Mononuclear cell (primary cell): ENCODE data around the gene ZNF747. TPM values are rescaled to one million over a fixed set of nuclear protein-coding genes. Genes with fewer than 3 reads are reported as not detected.
"Not testable (repeated sequence)": the region's sequence is repeated elsewhere in the genome, so short reads cannot be mapped to it uniquely, and the experiment has no call there.

Experiments
- H3K27me3 ChIP-seq: 2 replicates; pipeline ENCODE4 v1.6.0; 2011; ENCODE audit warnings: low read length, control low read depth; ENCODE audit not compliant: insufficient read depth
- H3K4me1 ChIP-seq: 2 replicates; pipeline ENCODE4 v1.5.1; 2011; ENCODE audit warnings: mild to moderate bottlenecking, low read length, control low read depth; ENCODE audit not compliant: insufficient read depth
- H3K4me3 ChIP-seq: 2 replicates; pipeline ENCODE4 v1.5.1; 2011; ENCODE audit warnings: mild to moderate bottlenecking, low read length, moderate library complexity
- H3K9me3 ChIP-seq: 2 replicates; pipeline ENCODE4 v1.5.1; 2011; ENCODE audit warnings: low read depth, mild to moderate bottlenecking, control low read depth, low read length
- total RNA-seq: library from RNA; depleted of rRNA; stranded (reverse); fragments of >200 nt; gene quantifications from one replicate; pipeline ENCODE4 v1.2.3, GENCODE V29; 2012

The ZNF747 gene
- total RNA-seq, 1 donor = 6.0 TPM

DNA sequence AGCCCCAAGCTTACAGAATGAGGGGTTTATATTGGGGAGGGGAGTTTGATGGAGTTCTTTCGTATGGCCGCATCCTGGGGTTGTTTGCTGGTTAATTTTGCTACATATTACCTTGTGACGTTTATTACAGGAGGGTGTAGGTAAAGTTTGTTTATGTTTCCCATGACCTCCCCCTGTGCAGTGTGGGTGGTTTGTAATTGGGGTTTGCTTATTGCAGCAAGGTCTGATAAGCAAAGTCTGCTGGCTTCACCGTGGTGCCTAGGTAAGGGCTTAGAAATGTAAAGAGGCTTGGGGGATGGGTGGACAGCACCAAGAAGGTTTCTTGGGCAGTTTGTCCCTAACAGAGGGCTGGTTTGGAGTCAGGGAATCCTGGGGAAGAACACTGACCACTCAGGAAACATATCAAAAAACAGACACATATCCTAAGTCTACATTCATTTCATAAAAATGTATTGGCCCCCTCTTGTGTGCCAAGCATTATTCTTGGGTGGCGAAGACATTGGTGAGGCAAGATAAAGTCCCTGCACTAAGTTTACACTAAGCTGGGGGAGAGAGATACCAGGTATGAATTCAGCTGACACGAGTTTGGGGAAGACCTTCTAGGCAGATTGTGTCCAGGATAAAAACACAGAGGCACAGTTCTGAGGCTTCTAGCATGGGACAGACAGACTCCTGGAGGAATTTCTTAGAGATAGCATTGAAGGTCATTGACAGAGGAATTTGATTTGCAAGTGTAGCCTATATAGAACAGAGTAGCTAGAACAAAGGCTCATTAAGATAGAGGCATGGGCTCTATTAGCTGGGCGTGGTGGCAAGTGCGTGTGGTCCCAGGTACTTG, 14.0 kb upstream of the ZNF747 start:
- Histone ChIP-seq H3K4me1 (peaks cover 36% of the 10 kb centered on the region), H3K4me3 (no peak overlapping the region), H3K9me3 (no peaks in the 10 kb centered on the region), H3K27me3 (no peaks in the 10 kb centered on the region)

DNA sequence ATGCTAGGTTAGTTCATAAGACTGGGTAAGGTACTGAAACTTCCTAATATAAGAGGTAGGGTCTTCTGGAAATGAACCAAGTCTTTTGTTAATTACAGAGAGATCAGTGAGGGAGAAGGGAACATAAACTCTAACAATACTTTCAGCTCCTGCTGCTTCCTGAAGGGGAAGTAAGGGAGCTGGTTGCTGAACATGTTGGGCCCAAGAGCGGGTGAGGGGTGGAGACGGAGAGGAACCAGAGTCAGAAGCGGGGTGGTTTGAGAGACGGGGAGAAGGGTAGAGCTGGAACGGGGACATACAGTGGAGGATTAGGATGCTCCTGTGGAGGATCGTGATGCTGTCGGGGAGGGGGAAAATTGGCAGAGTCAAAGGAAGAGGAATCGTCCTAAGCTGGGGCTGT, 11.5 kb upstream of the ZNF747 start:
- H3K27me3 ChIP-seq = no peaks in the 10 kb centered on the region
- H3K4me3 ChIP-seq = no peak overlapping the region
- H3K9me3 ChIP-seq = no peaks in the 10 kb centered on the region
- peaks cover 13% of the 10 kb centered on the region for H3K4me1 ChIP-seq

- Histone ChIP-seq H3K27me3 (no peaks in the 10 kb centered on the region), H3K4me3 (no peak overlapping the region), H3K4me1 (peaks cover 11% of the 10 kb centered on the region), H3K9me3 (no peaks in the 10 kb centered on the region)
These were observed 8.4 kb upstream of the ZNF747 start for GRCh38 chr16:30543067-30543466.

DNA sequence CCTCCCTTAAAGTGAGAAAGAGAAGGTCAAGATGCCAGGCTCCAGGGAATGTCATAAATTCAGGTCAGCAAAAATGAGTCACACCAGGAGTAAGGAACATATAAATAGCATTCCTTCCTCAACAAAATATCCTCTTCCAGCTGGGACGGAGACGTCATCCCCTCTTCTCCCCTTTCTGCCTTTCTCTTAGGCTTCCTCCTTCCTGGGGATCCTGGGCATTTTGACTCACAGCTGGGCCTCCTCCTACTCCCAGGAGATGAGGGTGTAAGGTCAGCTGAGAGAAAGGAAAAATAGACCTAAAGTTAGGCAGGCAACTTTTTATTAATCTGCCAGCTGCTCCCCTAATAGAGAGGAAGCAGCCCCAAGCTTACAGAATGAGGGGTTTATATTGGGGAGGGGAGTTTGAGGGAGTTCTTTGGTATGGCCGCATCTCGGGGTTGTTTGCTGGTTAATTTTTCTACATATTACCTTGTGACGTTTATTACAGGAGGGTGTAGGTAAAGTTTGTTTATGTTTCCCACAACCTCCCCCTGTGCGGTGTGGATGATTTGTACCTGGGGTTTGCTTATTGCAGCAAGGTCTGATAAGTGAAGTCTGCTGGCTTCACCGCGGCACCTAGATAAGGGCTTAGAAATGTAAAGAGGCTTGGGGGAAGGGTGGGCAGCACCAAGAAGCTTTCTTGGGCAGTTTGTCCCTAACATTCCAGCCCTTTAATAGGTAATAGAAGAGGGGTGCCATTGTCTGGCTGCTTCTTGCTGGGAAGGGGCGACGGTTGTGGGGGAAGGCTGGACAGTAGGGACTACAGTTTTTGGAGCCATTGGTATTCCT, 7.1 kb upstream of the ZNF747 start:
- Histone ChIP-seq H3K4me3 (no peak overlapping the region), H3K4me1 (peaks cover 12% of the 10 kb centered on the region), H3K9me3 (no peaks in the 10 kb centered on the region), H3K27me3 (no peaks in the 10 kb centered on the region)

GRCh38 chr16:30540916-30541464, 6.3 kb upstream of the ZNF747 start:
- not testable (repeated sequence) for H3K27me3 ChIP-seq
- peaks cover 12% of the 10 kb centered on the region for H3K4me1 ChIP-seq

GRCh38 chr16:30539986-30540526, 5.4 kb upstream of the ZNF747 start:
- H3K27me3 ChIP-seq, H3K9me3 ChIP-seq, H3K4me3 ChIP-seq: not testable (repeated sequence)
- H3K4me1 ChIP-seq = peaks cover 17% of the 10 kb centered on the region

More at GRCh38 chr16:30540916-30541464, 6.3 kb upstream of the ZNF747 start:
- not testable (repeated sequence) for H3K4me3 ChIP-seq, H3K9me3 ChIP-seq

DNA sequence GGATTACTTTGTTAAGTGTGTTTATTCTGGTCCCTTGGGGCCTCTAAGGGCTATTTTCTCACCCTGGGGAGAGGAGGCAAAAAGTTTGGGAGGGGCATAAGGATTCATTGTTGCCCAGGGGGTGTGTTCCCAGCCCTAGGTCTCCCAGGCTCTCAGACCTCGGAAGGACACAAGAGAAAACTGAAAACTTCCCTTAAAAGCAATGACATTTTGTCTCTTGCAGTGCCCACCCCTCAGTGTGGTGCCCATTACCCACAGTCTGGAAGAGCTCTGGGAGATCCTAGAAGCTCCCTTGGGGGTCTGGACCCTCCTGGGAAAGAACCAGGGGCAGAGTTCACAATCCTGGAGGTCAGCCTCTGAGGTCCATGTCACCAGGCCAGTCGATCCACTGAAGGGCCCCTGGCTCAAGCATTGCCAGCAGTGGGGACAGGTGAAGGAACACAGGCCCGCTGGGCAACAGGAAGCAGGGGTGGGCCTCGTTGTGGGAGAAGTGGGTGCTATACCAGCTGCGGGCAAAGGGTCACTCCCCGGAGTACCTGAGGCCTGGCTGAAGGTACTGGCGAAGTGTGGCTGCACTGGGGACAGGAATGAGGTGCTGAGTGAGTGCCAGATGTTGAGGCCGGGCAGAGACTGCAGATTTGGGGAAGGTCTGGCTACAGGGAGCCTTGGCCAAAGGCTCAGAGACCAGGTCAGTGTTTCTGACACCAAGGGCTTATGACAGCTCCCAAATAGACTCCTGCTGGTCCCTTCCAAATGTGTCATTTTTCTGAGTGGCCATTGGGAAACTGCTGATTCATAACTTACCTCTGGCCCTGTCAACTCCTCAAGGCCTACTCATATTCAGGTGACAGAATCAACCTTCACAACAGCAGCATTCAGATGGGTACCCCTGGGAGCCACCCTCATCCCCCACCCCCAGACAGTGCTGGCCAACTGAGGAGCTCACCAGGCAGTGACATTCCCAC, 4.6 kb upstream of the ZNF747 start:
- no peak overlapping the region for H3K4me3 ChIP-seq
- peaks cover 18% of the 10 kb centered on the region for H3K4me1 ChIP-seq
- H3K9me3 ChIP-seq = no peaks in the 10 kb centered on the region
- no peaks in the 10 kb centered on the region for H3K27me3 ChIP-seq

DNA sequence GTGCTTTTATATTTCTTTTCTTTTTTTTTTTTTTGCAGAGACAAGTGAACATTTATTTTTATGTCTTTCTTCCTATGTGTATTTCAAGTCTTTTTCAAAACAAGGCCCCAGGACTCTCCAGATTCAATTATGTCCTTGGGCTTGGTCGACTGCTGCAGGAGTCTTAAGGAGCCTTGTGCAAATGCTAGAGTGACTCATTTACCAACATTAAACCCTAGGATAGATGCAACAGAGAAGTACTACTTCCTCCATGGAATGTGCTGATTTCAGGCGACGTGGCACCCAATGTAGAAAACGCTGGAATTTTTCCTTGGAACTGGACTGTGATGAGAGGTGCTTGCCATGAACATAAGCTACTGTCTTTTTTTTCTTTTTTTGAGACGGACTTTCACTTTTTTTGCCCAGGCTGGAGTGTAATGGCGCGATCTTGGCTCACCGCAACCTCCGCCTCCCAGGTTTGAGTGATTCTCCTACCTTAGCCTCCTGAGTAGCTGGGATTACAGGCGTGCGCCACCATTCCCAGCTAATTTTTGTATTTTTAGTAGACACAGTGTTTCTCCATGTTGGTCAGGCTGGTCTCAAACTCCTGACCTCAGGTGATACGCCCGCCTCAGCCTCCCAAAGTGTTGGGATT, 1.9 kb upstream of the ZNF747 start:
- not testable (repeated sequence) for H3K9me3 ChIP-seq, H3K27me3 ChIP-seq, H3K4me3 ChIP-seq
- H3K4me1 ChIP-seq = peaks cover 30% of the 10 kb centered on the region

DNA sequence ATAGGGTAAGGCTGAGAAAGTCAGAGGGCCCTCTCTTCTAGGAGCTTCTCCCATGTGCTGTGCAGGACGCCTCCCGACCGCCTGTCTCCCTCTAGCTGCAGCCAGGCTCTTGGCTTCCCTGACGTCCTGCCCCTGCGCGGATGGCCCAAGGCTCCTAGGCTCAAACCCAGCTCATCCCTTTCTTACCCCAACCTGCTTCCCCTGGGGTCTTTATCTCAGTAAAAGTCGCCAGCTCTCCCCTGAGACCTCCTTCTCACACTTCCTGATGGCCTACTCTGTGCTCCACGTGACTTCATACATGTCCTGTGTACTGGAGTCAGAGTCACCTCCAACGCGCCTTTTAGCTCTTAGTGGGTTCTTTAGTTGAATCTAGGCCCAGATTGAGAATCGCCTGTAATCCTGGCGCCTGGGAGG, 1.1 kb upstream of the ZNF747 start:
- Histone ChIP-seq H3K4me1 (peaks cover 30% of the 10 kb centered on the region), H3K4me3 (peak overlapping the region; percentile 65), H3K9me3 (no peaks in the 10 kb centered on the region), H3K27me3 (no peaks in the 10 kb centered on the region)

GRCh38 chr16:30535106-30535776, 583 bp upstream of the ZNF747 start:
- H3K4me1 ChIP-seq = peaks cover 30% of the 10 kb centered on the region
- peak overlapping the region; percentile 65 for H3K4me3 ChIP-seq
- H3K9me3 ChIP-seq = no peaks in the 10 kb centered on the region
- no peaks in the 10 kb centered on the region for H3K27me3 ChIP-seq

GRCh38 chr16:30533748-30534367, 800 bp downstream of the ZNF747 start:
- Histone ChIP-seq H3K4me1 (peaks cover 30% of the 10 kb centered on the region), H3K9me3 (no peaks in the 10 kb centered on the region), H3K27me3 (no peaks in the 10 kb centered on the region), H3K4me3 (peak overlapping the region; percentile 65)

GRCh38 chr16:30533146-30533522, 1.5 kb downstream of the ZNF747 start:
- Histone ChIP-seq H3K4me3 (no peak overlapping the region), H3K27me3 (no peaks in the 10 kb centered on the region)

More at GRCh38 chr16:30533146-30533522, 1.5 kb downstream of the ZNF747 start:
- Histone ChIP-seq H3K4me1 (peaks cover 37% of the 10 kb centered on the region), H3K9me3 (no peaks in the 10 kb centered on the region)
